Loucy (cell line): ENCODE measurements around the gene OSBPL3.

Experiments
- H2AFZ ChIP-seq: fragments of 200-600 bp; sonication (generic); 2 replicates; pipeline ENCODE4 v1.6.0; 2016; ENCODE audit warnings: antibody characterized with exemption, mild to moderate bottlenecking, low read length, moderate library complexity
- H3F3A ChIP-seq: fragments of 200-600 bp; 2 replicates; pipeline ENCODE4 v1.6.0; 2016; ENCODE audit warnings: antibody characterized with exemption, low read depth, mild to moderate bottlenecking
- H3K27me3 ChIP-seq: fragments of 200-600 bp; sonication (generic); 2 replicates; pipeline ENCODE4 v1.6.1; 2014; ENCODE audit warnings: low read length, mild to moderate bottlenecking; ENCODE audit not compliant: insufficient read depth, poor library complexity, severe bottlenecking
- H3K36me3 ChIP-seq: fragments of 200-600 bp; sonication (generic); 2 replicates; pipeline ENCODE4 v1.6.1; 2016; ENCODE audit warnings: low read length; ENCODE audit not compliant: insufficient read depth
- H3K4me1 ChIP-seq: fragments of 200-600 bp; sonication (generic); 2 replicates; pipeline ENCODE4 v1.5.1; 2014; ENCODE audit warnings: low read length, mild to moderate bottlenecking; ENCODE audit not compliant: insufficient read depth, poor library complexity, severe bottlenecking
- H3K4me2 ChIP-seq: fragments of 200-600 bp; sonication (generic); 2 replicates; pipeline ENCODE4 v1.6.0; 2014; ENCODE audit warnings: antibody characterized with exemption, low read length, low read depth, mild to moderate bottlenecking; ENCODE audit not compliant: poor library complexity, severe bottlenecking
- H3K4me3 ChIP-seq: fragments of 200-600 bp; sonication (generic); 2 replicates; pipeline ENCODE4 v1.5.1; 2014; ENCODE audit warnings: low read length, mild to moderate bottlenecking, mixed read lengths; ENCODE audit not compliant: poor library complexity, severe bottlenecking
- H3K79me2 ChIP-seq: fragments of 200-600 bp; sonication (generic); 2 replicates; pipeline ENCODE4 v1.6.1; 2014; ENCODE audit warnings: low read length; ENCODE audit not compliant: insufficient read depth
- H3K9ac ChIP-seq: fragments of 200-600 bp; sonication (generic); 2 replicates; pipeline ENCODE4 v1.6.0; 2014; ENCODE audit warnings: mild to moderate bottlenecking, low read depth, low read length, moderate library complexity; ENCODE audit not compliant: poor library complexity, severe bottlenecking
- H3K9me2 ChIP-seq: fragments of 200-600 bp; sonication (generic); replicated peaks from 2 replicates; pipeline ENCODE4 v1.6.1; 2016; ENCODE audit warnings: low read depth, low read length, mixed read lengths
- H3K9me3 ChIP-seq: fragments of 200-600 bp; sonication (generic); 2 replicates; pipeline ENCODE4 v1.6.1; 2014; ENCODE audit warnings: mild to moderate bottlenecking, antibody characterized with exemption, low read length, low read depth; ENCODE audit not compliant: insufficient read depth
- H4K20me1 ChIP-seq: fragments of 200-600 bp; sonication (generic); 2 replicates; pipeline ENCODE4 v1.6.0; 2014; ENCODE audit warnings: antibody characterized with exemption, low read length, mild to moderate bottlenecking; ENCODE audit not compliant: insufficient read depth, poor library complexity, severe bottlenecking
- CTCF ChIP-seq: fragments of 200-600 bp; sonication (generic); conservative IDR thresholded peaks from 2 replicates; pipeline ENCODE4 v1.5.1; 2014; ENCODE audit warnings: mild to moderate bottlenecking, antibody characterized with exemption, low read length
- EZH2phosphoT487 ChIP-seq: fragments of 200-600 bp; IDR thresholded peaks from 2 replicates; pipeline ENCODE4 v1.6.1; 2018; ENCODE audit warnings: antibody characterized with exemption, mild to moderate bottlenecking, moderate library complexity, borderline replicate concordance

OSBPL3 gene

GRCh38 chr7:24826662-24827020, 153.3 kb downstream of the OSBPL3 start:
- TF ChIP-seq EZH2phosphoT487 (no peak), CTCF (no peak)
- no peaks in the 10 kb centered on the region for H3K79me2 ChIP-seq
- no peaks in the 10 kb centered on the region for H3K9me2 ChIP-seq
- H3K9ac ChIP-seq, result no peak overlapping the region
- peaks cover 36% of the 10 kb centered on the region; the same call in 1 of the 2 replicates for H3K36me3 ChIP-seq
- H3K4me2 ChIP-seq, result no peak overlapping the region
- no peak overlapping the region for H2AFZ ChIP-seq
- no peaks in the 10 kb centered on the region for H3K9me3 ChIP-seq
- H4K20me1 ChIP-seq, result no peaks in the 10 kb centered on the region
- H3K4me3 ChIP-seq, result no peak overlapping the region
- H3F3A ChIP-seq, result no peaks in the 10 kb centered on the region
- H3K27me3 ChIP-seq, result no peaks in the 10 kb centered on the region
- H3K4me1 ChIP-seq, result peaks cover 30% of the 10 kb centered on the region

- no peaks in the 10 kb centered on the region for H4K20me1 ChIP-seq
- H3K36me3 ChIP-seq, result peaks cover 36% of the 10 kb centered on the region; the same call in 1 of the 2 replicates
- H3K79me2 ChIP-seq, result no peaks in the 10 kb centered on the region
- H3K27me3 ChIP-seq, result no peaks in the 10 kb centered on the region
- no peaks in the 10 kb centered on the region for H3K9me3 ChIP-seq
- no peak overlapping the region for H3K9ac ChIP-seq
- no peak overlapping the region for H2AFZ ChIP-seq
- no peaks in the 10 kb centered on the region for H3K9me2 ChIP-seq
- TF ChIP-seq EZH2phosphoT487, result no peak
- no peak for TF ChIP-seq CTCF
- H3K4me2 ChIP-seq, result no peak overlapping the region
- H3K4me1 ChIP-seq, result peaks cover 33% of the 10 kb centered on the region
- no peak overlapping the region for H3K4me3 ChIP-seq
- peaks cover 2% of the 10 kb centered on the region for H3F3A ChIP-seq
Observed at GRCh38 chr7:24825931-24826661, 153.9 kb downstream of the OSBPL3 start.

GRCh38 chr7:24825381-24825794, 154.6 kb downstream of the OSBPL3 start:
- Histone ChIP-seq H3K4me1 (peaks cover 40% of the 10 kb centered on the region), H3K9me3 (no peaks in the 10 kb centered on the region), H3K36me3 (peaks cover 31% of the 10 kb centered on the region; the same call in 1 of the 2 replicates), H3K4me3 (no peak overlapping the region), H4K20me1 (no peaks in the 10 kb centered on the region), H3K27me3 (no peaks in the 10 kb centered on the region), H3K9me2 (no peaks in the 10 kb centered on the region), H3F3A (peaks cover 9% of the 10 kb centered on the region), H3K4me2 (no peak overlapping the region), H3K79me2 (no peaks in the 10 kb centered on the region), H2AFZ (no peak overlapping the region), H3K9ac (no peak overlapping the region)
- TF ChIP-seq CTCF (no peak), EZH2phosphoT487 (no peak)
